ENCODE results near the gene TXNL1.

TXNL1 gene

DNA sequence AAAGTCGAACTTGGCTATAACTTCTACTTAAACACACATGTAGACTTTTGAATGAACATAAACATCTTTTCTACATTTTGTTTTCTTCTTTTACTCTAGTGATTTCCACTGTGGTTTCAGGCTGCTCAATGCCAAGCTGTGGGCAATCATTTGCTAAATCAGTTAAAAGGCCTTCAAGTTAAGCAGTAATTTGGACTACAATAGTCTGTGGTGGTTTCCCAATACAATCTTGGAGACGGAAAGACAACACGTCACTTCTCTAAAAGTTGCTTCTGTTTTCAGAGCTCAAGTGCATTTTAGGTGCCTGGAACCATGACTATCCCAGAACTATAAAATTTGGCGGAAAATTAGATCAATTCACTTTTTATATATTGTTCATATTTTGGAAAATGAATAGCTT is 69.4 kb downstream of the TXNL1 start:
- no peaks in the 10 kb centered on the region for H3K4me1 Mint-ChIP-seq (ENCODE audit: low read depth)
- H3K9me3 Mint-ChIP-seq = no peaks in the 10 kb centered on the region
- no peak overlapping the region for H3K27ac Mint-ChIP-seq
- no peaks in the 10 kb centered on the region for H3K36me3 Mint-ChIP-seq (ENCODE audit: low read depth)
- H3K4me3 Mint-ChIP-seq = no peak overlapping the region
- H3K27me3 Mint-ChIP-seq (ENCODE audit: low read depth) = no peaks in the 10 kb centered on the region

DNA sequence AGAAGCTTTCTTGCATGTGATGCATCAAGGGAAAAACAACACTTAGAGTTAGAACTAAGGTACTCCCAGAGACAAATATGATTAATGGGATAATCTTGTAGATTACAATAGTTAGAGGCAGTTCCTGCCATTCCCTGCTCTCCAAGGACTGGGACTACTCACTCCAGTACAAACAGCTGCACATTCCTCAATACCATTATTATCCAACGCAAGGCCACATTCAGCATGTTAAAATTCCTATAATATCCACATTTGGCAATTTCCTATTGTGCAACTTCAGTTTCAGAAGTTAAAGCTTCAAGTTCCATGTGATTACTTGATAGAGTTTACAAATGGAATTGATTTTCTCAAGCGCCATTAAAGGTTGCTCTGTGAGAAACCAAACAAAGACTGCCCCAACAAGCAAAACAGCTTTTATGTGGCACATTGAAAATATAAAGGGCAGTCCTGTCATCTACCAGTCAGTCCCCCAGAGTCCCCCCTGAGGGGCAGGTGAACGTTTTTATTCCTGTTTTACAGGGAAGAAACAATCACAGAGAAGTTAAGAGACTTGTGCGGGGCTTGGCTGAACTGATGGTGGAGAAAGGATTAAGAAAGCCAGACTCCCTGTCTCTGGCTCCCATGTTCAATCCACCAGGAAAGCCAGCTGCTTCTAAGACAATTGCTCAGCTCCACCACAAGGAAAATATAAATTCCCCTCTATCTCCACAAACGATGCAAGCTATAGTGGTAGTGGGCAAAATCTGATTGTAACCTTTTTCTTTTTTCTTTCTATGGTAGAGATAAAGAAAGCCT is 72.6 kb downstream of the TXNL1 start:
- Mint-ChIP-seq H3K36me3 (ENCODE audit: low read depth) (no peaks in the 10 kb centered on the region), H3K27ac (no peak overlapping the region), H3K9me3 (no peaks in the 10 kb centered on the region)

DNA sequence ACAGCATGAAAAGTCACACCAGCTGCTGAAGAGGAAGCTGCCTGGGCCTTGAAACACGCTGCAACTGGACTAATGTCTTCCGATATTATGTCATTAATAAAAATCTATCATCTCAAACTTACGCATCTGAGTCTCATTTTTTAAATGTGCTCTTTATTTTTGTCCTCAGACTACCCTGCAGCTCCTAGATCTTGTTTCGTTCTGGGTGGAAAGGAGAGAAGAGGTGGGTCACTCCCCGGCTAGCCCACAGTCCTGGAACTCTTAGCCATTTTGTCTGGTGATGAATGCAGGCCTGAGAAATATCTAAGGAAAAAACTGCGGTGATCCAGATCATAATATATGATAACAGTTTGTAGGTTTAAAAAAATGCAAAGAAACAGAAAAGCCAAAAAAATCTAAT is 73.3 kb downstream of the TXNL1 start:
- H3K9me3 Mint-ChIP-seq = no peaks in the 10 kb centered on the region
- no peaks in the 10 kb centered on the region for H3K4me1 Mint-ChIP-seq (ENCODE audit: low read depth)
- H3K4me3 Mint-ChIP-seq = no peak overlapping the region
- no peaks in the 10 kb centered on the region for H3K36me3 Mint-ChIP-seq (ENCODE audit: low read depth)
- H3K27ac Mint-ChIP-seq = no peak overlapping the region
- H3K27me3 Mint-ChIP-seq (ENCODE audit: low read depth) = no peaks in the 10 kb centered on the region

More for the DNA sequence above, 72.6 kb downstream of the TXNL1 start:
- Mint-ChIP-seq H3K27me3 (ENCODE audit: low read depth) (no peaks in the 10 kb centered on the region), H3K4me1 (ENCODE audit: low read depth) (no peaks in the 10 kb centered on the region), H3K4me3 (no peak overlapping the region)

DNA sequence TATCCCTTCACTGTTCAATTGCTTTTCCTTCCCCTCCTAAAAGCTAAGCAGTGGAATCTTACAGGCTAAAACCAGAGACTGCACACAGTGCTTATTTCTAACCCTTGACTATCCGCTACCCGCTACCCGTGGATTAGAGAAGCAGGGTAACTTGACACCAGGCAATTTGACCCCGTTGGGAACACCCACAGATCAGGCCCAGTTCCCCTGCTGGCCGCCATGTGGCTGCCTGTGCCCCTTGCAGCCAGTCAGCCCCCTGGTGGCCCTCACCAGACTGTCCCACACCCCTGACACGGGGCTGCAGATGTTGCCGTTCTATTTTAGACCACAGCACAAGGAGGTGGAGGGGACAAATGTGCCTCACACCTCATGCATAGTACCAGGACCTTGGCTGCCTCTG is 74.8 kb downstream of the TXNL1 start:
- Mint-ChIP-seq H3K36me3 (ENCODE audit: low read depth) (no peaks in the 10 kb centered on the region), H3K4me1 (ENCODE audit: low read depth) (no peaks in the 10 kb centered on the region), H3K27ac (no peak overlapping the region), H3K4me3 (no peak overlapping the region), H3K27me3 (ENCODE audit: low read depth) (no peaks in the 10 kb centered on the region), H3K9me3 (no peaks in the 10 kb centered on the region)

DNA sequence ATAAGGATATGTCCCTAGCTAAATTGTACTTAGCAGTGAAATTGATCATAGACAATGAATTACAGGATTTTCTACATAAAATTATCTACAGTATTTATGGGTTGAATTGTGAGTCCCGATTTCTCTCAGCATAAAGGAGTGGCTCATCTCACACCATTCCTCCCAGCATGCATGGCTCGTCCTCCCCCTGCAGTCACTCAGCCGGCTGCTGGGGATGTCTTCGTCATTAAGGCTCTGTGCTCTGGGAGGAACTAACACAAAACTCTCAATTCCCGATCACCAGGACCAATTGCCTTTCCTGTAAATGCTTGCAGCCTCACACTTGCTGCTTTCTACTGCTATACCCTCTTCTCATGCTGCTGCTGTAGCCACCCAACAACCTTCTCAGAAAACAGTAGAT is 75.9 kb downstream of the TXNL1 start:
- Mint-ChIP-seq H3K27me3 (ENCODE audit: low read depth) (no peaks in the 10 kb centered on the region), H3K27ac (no peak overlapping the region), H3K4me1 (ENCODE audit: low read depth) (no peaks in the 10 kb centered on the region), H3K4me3 (no peak overlapping the region), H3K36me3 (ENCODE audit: low read depth) (no peaks in the 10 kb centered on the region), H3K9me3 (no peaks in the 10 kb centered on the region)

DNA sequence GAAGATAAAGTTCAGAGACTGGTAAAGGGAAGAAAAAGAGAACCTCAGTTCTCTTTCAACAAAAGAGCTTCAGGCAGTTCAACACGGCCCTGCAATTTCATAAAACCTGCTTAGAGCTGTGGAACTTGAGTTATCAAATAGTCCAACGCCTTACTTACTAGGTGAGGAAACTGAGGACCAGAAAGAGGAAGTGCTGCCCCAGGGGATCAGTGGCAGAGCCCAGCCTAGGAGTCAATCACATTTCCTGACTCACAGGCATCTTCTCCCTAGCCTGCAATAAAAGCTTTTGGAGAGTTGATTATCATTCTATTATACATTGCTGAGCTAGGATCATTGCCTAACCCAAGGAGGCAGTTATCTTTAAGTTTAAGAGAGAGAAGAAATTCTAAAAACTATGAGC is 77.4 kb downstream of the TXNL1 start:
- Mint-ChIP-seq H3K4me3 (no peak overlapping the region), H3K27me3 (ENCODE audit: low read depth) (no peaks in the 10 kb centered on the region), H3K4me1 (ENCODE audit: low read depth) (no peaks in the 10 kb centered on the region), H3K9me3 (no peaks in the 10 kb centered on the region), H3K27ac (no peak overlapping the region), H3K36me3 (ENCODE audit: low read depth) (no peaks in the 10 kb centered on the region)

DNA sequence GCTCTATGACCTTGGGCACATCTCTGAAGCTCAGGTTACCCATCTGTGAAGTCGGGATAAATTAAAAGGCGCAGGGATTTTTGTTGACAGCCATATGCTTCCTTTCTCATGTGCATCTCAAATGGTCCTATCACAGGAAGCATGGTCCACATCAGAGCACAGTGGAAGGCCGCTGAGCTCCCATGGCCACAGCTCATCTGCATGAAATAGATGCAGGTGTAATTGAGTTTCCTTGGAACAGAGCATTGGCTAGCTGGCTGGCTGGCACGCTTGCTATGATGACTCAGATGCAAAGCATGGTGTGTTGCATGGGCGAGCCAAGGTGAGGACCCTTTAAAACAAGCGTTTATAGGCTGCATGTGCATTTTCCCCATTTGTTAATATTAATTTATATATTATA is 79.3 kb downstream of the TXNL1 start:
- Mint-ChIP-seq H3K27ac (no peak overlapping the region), H3K27me3 (ENCODE audit: low read depth) (no peaks in the 10 kb centered on the region), H3K4me3 (no peak overlapping the region), H3K4me1 (ENCODE audit: low read depth) (no peaks in the 10 kb centered on the region), H3K36me3 (ENCODE audit: low read depth) (no peaks in the 10 kb centered on the region), H3K9me3 (no peaks in the 10 kb centered on the region)

DNA sequence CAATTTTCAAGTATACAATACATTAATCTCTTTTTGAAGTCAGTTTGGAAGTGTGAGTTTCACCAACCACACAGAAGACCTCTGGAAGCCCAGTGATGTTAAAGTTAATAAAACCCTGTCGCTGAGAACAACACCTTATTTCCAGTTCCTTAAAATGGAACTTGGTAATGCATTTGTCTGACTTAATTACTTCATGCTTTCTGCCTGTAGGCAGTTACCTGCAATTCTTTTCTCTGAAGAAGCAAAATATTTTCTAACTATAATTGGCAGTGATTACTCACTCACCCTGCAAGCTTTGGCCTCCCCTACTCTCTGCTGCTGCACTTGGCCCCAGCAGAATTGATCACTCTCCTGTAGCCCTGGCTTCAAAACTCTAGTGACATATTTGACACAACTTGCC is 81.5 kb downstream of the TXNL1 start:
- Mint-ChIP-seq H3K4me3 (no peak overlapping the region), H3K4me1 (ENCODE audit: low read depth) (no peaks in the 10 kb centered on the region), H3K27ac (no peak overlapping the region), H3K36me3 (ENCODE audit: low read depth) (no peaks in the 10 kb centered on the region), H3K27me3 (ENCODE audit: low read depth) (no peaks in the 10 kb centered on the region), H3K9me3 (no peaks in the 10 kb centered on the region)

DNA sequence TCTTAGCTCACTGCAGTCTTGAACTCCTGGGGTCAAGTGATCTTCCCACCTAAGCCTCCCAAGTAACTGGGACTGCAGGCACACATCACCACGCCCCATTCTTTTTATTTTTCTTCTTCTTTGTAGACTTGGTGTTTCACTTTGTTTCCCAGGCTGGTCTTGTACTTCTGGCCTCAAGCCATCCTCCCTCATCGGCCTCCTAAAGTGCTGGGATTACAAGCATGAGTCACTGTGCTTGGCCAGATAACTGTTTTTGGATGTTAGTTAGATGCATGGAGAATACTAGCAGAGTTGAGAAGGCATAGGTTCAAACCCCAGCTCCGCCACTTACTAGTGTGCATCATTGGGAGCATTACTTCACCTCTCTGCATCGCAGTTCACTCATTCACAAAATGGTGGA is 88.3 kb downstream of the TXNL1 start:
- no peaks in the 10 kb centered on the region for H3K9me3 Mint-ChIP-seq
- H3K4me3 Mint-ChIP-seq = no peak overlapping the region
- H3K36me3 Mint-ChIP-seq (ENCODE audit: low read depth) = no peaks in the 10 kb centered on the region
- no peak overlapping the region for H3K27ac Mint-ChIP-seq
- H3K27me3 Mint-ChIP-seq (ENCODE audit: low read depth) = no peaks in the 10 kb centered on the region
- no peaks in the 10 kb centered on the region for H3K4me1 Mint-ChIP-seq (ENCODE audit: low read depth)

All from T-helper 1 cell treated with Interleukin-12 subunit alpha and Interleukin-12 subunit beta and Interleukin-4 antibody, amounts not matched to agents 30 μg/mL and 1 μg/mL, for 36 hours (primary cell).